GM21360 (cell line): ENCODE data around the gene GOLGA8R.
"Not testable (repeated sequence)": the region's sequence is repeated elsewhere in the genome, so short reads cannot be mapped to it uniquely, and the experiment has no call there.

Source experiments
- ATAC-seq: cut with Tn5 transposase; IDR thresholded peaks from one replicate; pipeline ENCODE4 v1.9.1; 2021; ENCODE audit warnings: mild to moderate bottlenecking, moderate library complexity; ENCODE audit not compliant: unreplicated experiment

Gene GOLGA8R, protein sequence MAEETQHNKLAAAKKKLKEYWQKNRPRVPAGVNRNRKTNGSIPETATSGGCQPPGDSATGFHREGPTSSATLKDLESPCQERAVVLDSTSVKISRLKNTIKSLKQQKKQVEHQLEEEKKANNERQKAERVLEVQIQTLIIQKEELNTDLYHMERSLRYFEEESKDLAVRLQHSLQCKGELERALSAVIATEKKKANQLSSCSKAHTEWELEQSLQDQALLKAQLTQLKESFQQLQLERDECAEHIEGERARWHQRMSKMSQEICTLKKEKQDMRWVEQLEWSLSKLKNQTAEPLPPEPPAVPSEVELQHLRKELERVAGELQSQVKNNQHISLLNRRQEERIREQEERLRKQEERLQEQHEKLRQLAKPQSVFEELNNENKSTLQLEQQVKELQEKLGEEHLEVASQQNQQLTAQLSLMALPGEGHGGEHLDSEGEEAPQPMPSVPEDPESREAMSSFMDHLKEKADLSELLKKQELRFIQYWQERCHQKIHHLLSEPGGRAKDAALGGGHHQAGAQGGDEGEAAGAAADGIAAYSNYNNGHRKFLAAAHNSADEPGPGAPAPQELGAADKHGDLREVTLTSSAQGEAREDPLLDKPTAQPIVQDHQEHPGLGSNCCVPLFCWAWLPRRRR

DNA sequence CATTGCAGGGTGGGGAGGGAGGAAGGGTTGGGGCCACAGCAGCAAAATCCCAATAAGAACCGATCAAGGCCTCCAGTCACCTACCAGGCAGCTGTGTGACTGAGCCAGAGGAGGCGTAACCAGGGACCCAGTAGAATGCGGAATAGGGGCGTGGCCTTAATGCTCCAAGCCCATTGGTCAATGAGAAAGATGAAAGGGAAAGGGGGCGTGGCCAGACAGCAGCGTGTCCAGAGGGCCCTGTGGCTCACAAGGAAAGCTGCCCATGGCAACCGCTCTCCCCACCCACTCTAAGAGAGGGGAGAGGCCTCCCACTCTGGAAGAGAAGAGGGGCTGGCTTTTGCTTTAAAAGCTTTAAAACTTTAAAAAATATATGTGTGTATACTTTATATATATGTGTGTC is at the start of gene GOLGA8R:
Gene GOLGA8R (minus strand): TSS at position 101 of the 400 bp plus-strand sequence. CDS start 98 bp downstream, at position 3.
- ATAC-seq, result not testable (repeated sequence)

DNA sequence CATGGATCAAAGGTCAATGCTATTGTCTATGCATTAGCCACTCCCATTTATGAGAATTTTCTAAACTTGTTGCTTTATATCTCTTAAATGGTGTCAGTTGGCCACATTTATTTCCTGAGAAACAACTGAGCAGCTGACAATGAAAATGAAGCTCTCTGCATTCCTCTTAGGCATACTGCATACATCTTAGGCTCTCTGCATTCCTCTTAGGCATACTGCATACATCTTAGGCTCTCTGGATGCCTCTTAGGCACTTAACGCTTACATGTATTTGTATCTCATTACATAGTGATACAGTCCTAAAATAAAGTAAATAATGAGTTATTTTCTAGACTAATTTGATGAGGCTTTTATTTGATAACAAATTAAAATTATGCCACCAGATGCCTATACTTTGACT is 49.8 kb upstream of the GOLGA8R start:
- not testable (repeated sequence) for ATAC-seq

DNA sequence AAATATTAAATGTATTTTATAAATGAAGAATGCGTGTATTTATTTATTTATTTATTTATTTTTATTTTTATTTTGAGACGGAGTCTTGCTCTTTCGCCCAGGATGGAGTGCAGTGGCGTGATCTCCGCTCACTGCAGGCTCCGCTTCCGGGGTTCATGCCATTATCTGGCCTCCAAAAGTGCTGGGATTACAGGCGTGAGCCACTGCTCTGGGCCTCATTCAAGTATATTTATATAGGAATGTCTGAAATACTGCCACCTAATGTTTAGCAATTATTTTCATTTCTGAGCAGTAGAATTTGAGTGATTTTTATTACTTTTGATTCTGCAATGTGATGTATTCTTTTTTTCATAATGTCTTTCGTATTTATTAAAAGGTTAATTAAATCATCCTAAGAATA is 48.1 kb upstream of the GOLGA8R start:
- not testable (repeated sequence) for ATAC-seq

DNA sequence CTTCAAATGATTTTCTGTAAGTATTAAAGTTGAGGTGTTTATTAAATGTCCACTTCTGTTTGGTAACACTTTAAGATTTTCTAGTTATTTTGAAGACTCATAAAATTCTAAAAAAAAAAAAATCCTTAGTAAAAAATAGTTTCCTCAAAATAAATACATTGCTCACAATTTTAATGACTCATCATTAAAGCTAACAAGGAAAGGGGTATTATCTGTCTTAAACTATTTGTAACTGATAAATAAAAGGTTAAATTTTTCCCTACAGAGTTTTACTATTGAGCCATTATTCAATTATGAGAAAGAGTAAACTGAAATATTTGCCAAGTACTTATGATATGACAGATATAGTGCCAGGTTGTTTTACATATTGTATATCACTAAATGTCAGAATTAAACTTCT is 38.6 kb upstream of the GOLGA8R start:
- not testable (repeated sequence) for ATAC-seq

DNA sequence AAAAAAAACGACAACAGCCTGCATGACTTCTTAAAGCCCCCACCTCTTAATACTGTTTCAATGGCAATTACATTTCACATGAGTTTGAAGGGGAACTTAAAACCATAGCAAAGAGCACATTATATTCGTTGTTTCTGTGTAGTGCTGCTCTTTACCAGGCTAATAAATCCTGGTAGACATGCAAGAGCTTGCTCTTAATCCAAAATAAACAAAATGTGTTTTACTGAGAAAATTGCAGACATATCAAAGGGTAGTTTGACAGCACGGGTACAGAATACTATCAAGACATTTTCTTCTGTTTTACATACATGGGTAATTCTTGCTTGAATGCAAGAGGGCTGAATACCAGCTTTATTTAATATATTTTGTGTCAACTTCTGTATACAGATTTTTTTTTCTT is 24.3 kb upstream of the GOLGA8R start:
- ATAC-seq, result not testable (repeated sequence)

DNA sequence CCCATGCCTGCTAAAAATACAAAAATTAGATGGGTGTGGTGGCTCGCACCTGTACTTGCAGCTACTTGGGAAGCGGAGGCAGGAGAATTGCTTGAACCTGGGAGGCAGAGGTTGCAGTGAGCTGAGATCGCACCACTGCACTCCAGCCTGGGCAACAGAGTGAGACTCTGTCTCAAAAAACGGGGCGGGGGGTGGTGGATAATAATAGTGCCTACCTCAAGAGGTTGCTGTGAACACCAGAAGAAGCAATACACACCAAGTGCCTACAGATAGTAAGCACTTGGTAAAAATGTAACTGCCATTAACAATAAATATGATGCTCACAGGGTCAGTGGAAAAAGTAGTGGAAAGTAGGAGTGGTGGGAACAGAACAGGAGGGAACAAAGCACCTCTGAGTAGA is 21.8 kb upstream of the GOLGA8R start:
- not testable (repeated sequence) for ATAC-seq

DNA sequence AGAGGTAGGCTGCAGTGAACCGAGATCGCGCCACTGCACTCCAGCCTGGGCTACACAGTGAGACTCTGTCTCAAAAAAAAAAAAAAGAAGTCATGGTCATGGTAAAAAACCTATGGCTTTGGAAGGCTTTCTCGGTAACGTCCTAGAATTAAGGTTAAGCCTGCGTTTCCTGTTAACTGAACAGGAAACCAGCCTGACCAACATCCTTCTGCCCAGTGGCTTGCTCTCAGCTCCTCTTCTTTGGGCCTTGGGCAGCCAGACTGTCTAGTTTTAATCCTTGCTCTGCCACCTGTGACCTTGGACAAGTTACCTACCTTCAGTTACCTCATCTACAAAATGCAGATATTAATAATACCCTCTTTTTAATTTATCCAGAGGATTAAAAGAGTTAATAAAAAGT is 6.7 kb upstream of the GOLGA8R start:
- ATAC-seq, result not testable (repeated sequence)

DNA sequence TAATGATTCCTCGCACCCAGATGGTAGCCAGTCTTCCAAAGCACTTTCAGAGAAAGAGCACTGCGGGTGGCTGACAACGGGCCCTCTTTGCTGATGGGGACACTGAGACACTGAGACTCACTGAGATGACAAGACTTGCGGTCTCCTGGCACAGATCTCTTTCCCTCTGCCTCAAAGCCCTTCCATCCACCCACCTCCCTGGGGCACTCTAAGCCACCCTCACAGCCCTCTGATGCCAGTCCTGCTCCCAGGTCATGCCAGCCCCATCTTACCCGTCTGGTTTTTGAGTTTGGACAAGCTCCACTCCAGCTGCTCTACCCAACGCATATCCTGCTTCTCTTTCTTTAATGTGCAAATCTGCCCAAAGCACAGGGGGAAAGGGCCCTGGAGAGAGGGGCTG is 6.4 kb downstream of the GOLGA8R start:
- ATAC-seq, result not testable (repeated sequence)

DNA sequence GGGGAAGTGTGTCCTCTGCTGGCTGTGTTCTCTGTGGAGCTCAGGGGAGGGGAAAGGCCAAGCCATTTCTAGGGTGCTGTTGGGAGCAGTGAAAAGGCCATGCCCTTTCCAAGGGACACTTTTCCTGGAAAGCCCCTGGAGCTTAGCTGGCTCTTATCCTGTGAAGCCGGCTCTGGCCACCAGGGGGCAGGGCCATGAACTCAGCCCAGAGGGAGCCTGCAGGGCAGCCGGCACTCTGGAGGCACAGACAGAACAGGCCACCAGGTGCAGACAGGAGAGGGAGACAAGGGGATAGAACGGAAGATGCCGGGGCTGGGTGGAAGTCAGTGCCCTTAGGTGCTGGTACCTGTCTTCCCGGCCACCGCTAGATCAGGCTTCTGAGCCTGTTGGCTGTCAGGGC is 15.1 kb downstream of the GOLGA8R start:
- ATAC-seq, result not testable (repeated sequence)

DNA sequence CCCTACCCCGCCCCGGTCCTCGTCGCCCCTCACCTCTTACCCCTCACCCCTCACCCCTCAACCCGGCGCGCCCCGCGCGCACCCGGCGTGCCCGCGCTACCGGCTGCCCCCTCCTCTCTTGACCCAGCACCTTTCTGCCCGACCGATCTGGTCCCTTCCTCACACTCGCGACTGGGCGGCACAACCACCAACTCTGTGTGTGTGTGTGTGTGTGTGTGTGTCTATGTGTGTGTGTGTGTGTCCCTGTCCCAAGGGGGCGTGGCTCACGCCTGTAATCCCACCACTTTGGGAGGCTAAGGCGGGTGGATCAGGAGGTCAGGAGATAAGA is 20.4 kb downstream of the GOLGA8R start:
- not testable (repeated sequence) for ATAC-seq

DNA sequence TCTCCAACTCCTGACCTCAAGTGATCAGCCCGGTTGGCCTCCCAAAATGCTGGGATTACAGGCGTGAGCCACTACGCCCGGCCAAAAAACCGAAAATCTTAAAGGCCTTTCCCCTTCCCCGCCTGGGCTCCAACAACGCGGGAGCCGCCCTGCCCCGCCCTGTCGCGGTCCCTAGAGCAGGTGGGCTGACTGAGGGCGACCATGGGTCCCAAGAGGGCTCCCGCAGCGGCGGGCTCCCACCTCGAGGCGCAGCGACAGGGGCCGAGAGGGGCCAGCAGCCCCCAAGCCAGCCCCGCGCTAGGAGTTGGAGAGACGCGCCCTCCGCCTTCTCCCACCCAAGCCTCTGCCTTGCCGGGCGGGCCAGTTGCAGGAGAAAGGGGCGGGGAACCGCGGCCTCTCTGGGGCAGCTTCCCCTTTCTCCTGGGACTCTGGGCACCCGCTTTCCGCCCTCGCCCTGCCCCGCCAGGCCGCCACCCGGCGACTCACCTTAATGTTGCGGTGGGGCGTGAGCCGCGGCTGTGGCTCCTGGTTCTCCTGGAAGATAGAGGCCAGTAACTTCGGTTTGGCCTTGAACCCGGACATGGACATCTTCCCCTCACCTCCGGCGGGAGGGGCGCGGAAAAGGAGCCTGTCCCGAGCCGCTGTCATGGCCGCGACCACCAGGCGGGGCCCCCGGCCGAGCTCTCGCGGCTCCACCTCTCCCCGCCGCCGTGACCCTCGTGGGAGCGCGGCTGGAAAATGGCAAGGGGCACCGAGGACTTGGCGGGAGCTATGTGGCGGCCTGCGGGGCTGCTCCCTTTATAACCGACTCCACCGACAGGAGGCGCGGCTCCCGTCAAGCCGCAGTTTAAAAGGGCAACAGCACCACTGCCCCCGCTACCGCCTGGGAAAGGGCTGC is 21.0 kb downstream of the GOLGA8R start, which contains the start of gene CHRFAM7A:
Gene CHRFAM7A (minus strand): TSS at position 775 of the 898 bp plus-strand sequence. CDS start 10,189 bp downstream, outside the sequence.
- not testable (repeated sequence) for ATAC-seq

DNA sequence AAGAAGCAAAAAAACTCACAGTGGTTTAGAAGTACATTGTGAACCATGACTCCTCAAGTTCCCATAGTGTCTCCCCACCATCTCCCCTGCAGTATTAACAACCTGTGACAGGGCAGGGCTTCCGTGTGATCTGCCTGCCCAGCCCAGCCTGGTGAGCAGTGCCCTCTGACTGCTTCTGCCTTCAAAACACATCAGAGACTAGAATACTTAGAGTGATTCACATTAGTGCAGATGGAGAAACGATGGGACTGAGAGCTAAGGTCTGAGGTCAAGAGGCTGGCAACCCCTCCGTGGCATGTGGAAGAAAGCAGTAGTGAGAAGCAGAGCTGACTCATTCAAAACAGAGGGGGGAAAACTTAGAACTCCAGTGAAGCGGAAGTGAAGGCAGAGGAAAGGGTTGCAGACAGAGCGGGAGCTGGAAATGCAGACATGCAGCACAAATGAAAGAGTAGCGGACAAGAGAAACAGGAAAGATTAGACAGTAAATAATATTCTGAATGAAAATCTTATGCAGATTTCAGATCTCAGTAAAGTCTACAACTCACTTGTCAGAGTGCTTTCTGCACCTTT is 27.7 kb downstream of the GOLGA8R start:
- not testable (repeated sequence) for ATAC-seq

DNA sequence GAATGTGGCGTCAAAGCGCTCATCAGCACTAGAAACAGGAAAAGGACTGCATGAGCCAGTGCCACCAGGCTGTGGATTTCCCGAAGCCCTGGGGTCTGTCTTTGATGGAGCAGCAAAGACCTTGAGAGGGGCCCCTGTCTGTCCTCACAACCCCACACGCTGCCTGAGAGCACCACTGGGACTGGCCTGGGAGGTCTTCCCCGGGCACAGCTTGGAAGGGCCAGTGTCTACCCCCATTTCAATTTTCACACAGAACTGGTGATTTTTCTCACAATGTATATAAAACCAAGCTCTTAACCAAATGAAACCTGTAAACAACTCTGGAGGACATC is 37.0 kb downstream of the GOLGA8R start:
- ATAC-seq, result not testable (repeated sequence)

DNA sequence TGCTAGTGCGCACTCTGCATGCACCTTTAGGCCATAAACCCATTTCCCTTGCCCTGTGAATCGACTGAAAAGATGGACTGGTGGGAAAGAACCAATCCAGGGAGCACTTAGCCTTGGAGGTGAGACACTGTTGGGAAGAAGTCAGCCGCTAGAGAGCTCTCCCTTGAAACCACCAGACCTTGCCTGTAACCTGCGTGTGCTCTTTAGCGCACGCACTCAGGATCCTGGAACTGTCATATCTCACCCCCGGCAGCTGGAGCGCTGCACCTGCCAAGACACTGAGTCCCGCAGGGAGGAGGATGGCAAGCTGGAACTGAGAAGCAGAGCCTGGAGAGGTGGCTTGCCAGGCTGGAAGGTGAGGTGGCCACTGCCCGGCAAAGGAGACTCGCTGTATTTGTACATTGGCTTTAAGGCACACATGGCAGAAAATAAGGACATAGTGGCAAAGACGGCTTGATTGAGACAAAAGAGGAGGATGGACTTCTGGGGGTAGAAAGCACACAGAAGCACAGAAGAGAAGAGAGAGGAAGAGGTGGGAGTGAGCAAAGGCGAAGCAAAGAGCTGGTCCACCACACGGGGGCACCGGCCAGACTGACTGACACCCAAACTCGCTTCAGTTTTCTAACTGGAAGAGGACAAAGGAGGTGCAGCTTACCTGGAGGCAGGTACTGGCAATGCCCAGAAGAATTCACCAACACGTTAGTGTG is 37.5 kb downstream of the GOLGA8R start:
- ATAC-seq, result not testable (repeated sequence)

DNA sequence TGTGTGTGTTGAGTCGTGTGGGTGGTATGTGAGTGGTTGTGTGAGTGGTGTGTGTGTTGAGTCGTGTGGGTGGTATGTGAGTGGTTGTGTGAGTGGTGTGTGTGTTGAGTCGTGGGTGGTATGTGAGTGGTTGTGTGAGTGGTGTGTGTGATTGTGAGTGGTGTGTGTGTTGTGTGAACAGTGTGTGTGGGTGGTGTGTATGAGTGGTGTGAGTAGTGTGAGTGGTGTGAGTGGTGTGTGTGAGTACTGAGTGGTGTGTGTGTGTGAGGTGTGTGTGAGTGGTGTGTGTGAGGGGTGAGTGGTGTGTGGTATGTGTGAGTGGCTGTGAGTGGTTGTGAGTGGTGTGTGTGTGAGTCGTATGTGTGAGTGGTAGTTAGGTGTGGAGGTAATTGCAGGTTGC is 38.2 kb downstream of the GOLGA8R start:
- ATAC-seq, result not testable (repeated sequence)

DNA sequence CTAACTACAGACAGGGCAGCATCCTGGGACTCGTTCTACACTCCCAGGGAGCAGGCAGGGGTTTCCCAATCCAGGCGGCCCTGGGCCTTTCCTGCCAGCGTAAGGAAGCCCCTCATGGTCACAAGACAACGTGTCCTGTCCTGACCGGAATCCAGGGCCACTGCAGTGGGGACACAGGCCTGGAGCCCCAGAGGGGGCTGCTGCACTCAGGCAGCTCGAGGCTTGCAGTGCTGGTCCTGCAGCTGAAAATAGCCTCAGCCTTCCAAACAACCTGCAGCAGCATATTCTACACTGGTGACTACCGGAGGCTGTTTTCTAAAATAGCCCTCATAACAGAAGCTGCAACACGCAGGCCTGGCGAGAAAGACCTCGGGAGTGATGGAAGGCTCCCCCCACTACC is 39.2 kb downstream of the GOLGA8R start:
- not testable (repeated sequence) for ATAC-seq

DNA sequence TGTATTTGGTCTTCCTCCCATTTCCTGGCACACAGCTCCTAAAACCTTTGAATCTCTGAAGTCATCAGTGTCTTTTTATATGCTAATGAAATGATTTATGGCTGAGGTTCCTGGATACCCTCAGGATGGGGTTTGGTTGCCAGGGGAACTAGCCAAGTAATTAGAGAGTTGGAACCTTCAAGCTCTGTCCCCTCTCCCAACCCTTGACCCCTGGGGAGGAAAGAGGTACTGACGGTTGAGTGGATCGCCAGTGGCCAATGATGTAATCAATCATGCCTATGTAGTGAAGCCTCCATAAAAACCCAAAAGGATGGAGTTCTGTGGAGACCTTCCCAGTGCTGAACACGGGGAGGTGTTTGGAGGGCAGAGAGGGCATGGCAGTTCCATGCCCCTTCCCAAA is 45.8 kb downstream of the GOLGA8R start:
- ATAC-seq, result not testable (repeated sequence)

DNA sequence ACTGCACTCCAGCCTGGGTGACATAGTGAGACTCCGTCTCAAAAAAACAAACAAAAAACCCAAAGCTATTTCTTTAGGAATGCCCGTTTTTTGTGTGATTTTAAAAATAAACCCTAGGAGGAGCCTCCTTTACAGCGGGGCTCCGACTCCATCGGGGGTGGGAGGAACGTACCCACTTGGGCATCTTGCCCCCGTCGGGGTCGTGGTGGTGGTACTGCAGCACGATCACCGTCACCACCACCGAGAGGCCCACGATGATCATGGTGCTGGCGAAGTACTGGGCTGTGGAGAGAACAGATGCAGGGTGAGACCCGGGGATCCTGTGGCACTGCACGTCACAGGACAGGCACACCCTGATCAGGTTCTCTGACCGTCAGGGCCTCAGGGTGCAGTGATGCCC is 46.8 kb downstream of the GOLGA8R start:
- ATAC-seq, result not testable (repeated sequence)

DNA sequence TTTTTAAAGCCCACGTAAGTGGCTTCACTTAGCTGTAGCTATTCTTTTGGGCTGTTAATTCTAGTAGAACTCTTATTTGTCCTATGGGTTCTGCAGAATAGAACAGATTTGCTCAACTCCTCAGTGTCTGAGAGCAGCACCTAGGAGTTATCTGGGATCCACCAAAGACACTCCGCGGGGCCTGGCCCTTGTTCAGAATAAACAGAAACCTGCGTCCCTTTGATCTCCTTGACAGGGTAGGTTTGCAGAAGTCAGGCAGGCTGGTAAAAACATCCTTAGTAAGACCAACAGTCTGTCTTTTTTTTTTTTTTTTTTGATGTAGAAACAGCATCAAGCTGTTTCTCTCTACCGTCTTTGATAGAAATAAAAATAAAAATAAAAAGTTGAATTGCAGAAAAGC is 52.7 kb downstream of the GOLGA8R start:
- not testable (repeated sequence) for ATAC-seq

DNA sequence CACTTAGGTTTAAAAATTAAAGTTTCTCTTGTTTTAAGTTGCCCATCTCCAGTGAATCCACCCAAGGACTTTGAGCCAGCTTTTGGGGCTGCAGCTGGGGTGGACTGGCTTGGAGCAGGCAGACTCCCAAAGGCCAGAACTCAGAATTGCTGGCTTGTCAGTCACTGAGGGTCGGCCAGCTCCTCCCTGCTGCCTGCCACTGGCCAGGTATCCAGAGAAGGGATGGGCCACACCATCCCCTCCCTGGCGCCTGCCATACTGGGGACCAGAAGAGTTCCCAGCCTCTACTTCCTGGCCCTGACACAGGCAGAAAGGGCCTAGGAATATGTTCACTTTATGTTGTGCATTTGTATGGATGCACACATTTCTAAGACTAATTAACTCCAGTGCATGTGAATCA is 53.1 kb downstream of the GOLGA8R start:
- ATAC-seq, result not testable (repeated sequence)
